G401 (cell line): ENCODE measurements around the gene EIF1AX. TPM values are rescaled to one million over a fixed set of nuclear protein-coding genes. Genes with fewer than 3 reads are reported as not detected.
"Not testable (repeated sequence)": the region's sequence is repeated elsewhere in the genome, so short reads cannot be mapped to it uniquely, and the experiment has no call there.

Experiments used
- DNase-seq: peaks from one replicate; pipeline ENCODE4 v3.0.0-alpha.2; 2015; ENCODE audit warnings: low spot score
- in situ Hi-C: cut with HindIII; loops from 2 replicates; pipeline ENCODE4 v1.10.0; 2016; ENCODE audit warnings: low sequenced_read_pairs, mixed read lengths
- total RNA-seq: library from RNA; depleted of rRNA; stranded (reverse); fragments of >200 nt; shearing (Covaris generic); gene quantifications from 2 replicates; pipeline ENCODE4 v1.2.3, GENCODE V29; 2014; rRNA removed

EIF1AX gene
- total RNA-seq, 1 experiment from 2014 or later = 90.4 TPM

DNA sequence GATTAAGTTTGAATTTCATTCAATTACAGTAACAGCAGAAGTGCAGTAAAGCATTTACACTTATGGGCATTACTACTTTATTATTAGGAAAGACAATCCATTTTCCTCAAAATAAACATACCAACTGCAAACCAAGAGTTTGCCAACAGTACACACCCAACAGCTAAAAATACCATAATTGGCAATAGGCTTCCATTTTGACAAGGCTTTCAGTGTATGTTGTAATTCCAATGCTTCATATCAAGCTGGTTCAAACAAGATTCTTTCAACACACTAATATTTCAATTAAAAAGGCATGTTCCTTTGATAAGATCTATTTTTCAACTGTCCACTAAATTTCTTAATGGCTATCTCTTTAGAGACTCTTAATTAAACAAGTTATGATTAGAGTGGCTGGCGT is 12.1 kb downstream of the EIF1AX start:
- no peak for DNase-seq
- in situ Hi-C loops = no loop called here

DNA sequence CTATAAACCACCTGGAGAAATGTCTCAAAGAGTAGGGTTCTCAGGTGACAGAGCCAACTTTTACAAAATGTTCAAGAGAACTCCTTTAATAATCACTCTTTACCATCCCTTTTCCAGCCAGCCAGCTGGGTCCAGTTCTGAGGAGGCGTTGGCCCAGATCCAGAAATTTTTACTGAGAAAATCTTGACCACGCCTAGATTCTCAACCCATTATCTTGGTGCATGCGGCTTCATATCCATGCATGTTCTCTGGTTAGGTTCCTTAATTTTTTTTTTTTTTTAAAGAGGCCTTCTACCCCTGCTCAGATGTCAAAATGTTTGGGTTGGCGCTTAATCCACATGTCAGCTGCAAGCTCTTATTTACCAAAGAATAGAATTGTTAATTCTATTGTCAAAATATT is 13.0 kb downstream of the EIF1AX start:
- no peak for DNase-seq
- in situ Hi-C loops = no loop called here

DNA sequence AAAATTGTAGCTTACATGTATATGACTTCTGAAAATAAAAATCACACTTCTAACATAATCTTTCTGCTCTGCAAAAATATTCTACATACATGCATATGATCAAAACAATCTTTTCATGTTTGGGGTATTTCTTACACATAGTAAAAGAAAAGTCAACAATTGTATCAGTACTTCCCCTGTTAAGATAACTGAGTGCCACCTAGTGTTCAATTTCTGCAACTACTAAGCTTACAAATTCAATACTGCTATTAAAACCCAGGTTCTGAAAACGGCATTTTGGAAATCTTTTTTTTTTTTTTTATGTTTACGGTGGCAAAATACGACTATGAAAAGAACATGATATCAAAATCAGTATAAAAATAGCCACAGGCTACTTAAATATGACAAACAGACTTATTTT is 14.2 kb downstream of the EIF1AX start:
- DNase-seq, in situ Hi-C loops: not testable (repeated sequence)

DNA sequence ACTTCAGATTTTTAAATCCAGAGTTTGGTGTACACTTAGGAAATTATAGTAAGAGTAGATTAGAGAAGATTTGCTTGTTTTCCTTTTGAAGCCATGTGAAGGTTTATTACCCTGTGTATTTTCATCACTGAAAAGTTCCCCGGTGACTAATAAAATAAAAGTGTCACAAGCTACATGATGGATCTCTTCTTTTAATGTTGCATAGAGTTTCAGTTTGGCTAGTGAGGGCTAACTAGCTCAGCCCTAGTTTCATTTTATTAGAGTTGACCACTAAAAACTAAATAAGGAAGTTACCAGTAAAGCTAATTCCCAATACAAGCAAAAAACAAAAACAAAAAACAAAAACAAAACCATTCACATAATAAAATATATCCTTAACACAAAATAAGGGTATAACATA is 14.8 kb downstream of the EIF1AX start:
- DNase-seq = not testable (repeated sequence)

DNA sequence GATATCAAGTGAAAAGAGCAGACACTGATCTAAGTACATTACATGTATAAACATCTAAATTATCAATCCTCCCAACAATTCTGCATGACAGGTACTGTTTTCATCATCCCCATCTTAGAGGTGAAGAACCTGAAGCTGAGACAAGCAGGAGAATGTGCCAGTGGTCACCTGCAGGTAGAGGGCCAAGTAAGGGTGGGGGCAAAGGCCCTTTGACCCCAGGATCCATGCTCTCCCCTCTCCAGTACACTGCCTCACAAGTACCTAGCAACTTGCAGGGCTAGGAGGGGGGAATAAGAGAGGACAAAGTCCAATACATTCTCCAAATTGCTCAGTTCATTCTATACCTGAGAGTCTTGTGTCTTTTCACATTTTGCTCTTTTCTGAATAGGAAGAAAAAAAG is 16.7 kb downstream of the EIF1AX start:
- in situ Hi-C loops = no loop called here
- no peak for DNase-seq

More for the DNA sequence above, 14.8 kb downstream of the EIF1AX start:
- in situ Hi-C loops = not testable (repeated sequence)

DNA sequence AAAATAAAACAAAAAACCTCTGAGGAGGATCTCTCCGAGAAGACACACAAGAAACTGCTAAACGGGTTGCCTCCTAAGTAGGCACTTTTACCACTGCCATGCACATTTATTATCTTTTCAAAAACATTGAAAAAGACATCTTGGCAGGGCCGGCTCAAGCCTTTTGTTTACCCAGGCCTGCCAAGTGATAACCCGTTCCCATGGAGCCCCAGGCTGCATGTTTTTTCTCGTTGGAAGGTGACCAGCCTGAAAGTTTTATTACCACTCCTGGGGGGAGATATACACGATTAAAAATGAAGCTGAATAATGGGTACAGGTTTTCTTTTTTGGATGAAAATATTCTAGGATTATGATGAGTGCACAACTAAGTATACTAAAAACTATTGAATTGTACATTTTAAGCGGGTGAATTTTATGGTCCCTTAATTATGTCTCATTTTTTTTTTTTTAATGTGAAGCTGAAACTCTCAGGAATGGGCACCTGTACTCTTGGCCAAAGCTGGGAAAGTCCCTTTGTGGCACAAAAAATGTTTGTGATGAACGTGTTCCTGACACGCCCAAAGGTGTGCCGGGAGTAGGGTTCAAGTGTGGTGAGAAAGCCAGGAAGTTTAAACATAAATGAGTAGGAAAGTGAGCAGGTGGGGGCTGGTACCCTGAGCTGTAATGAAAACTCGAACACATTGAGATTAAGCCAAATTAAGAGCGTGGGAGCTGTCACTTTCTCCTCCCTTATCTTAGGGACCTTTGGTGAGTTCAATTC is 23.4 kb downstream of the EIF1AX start:
- in situ Hi-C loops = no loop called here
- DNase-seq = no peak

DNA sequence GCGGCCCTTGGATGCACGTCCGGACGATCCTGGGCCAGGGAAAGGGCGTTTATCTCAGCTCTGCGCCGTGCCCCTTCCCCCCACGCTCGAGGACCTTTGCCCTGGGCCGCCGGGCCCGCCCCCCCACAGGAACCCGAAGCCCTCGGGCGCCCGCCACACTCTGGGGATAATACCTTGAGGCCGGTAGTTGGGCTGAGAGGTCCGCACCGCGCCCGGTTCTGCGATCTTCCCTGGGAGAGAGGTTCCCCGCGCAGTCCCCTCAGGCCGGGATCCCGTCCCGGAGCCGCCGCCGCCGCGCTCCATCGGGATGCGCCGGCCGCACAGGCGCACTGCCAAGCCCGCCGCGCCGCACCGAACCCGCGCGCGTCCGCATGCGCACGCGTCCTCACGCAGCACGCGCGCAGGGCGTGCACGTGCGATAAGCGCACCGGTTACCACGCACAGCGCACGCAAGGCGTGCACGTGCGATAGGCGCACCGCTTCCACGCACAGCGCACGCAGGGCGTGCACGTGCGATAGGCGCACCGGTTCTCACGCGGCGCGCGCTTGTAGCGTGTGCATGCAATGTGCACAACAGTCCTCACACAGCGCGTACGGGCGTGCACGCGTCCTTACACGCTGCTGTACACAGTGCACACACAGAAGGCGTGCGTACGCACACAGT is 24.9 kb downstream of the EIF1AX start, which contains the start of gene MAP7D2:
MAP7D2 (minus strand) TSS at position 331 of the 664 bp plus-strand sequence; CDS start at position 303, 28 bp downstream.
- in situ Hi-C loops = no loop called here
- no peak for DNase-seq

DNA sequence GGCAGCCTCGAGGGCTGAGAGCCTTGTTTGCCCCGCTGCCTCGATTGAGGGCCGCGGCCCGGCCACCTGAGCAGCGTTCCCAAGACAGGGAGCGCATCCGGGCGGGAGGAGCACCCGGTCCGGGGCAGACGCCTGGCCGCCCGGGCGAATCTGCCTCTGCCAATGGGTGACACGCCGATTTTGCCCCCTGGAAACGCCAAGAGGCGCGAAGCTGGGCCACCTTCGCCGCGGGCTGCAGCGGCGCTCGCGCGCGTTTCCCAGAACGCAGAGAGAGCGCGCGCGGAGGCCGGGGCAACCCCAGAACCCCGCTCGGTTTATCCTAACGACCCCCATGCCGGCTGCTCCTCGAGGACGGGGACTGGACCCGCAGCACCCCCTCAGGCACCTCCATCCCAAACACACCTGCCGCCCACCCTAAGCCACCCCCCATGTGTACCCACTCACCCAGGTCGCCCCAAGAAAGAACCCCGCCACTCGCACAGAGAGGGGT is 25.5 kb downstream of the EIF1AX start:
- in situ Hi-C loops = no loop called here
- DNase-seq = no peak

DNA sequence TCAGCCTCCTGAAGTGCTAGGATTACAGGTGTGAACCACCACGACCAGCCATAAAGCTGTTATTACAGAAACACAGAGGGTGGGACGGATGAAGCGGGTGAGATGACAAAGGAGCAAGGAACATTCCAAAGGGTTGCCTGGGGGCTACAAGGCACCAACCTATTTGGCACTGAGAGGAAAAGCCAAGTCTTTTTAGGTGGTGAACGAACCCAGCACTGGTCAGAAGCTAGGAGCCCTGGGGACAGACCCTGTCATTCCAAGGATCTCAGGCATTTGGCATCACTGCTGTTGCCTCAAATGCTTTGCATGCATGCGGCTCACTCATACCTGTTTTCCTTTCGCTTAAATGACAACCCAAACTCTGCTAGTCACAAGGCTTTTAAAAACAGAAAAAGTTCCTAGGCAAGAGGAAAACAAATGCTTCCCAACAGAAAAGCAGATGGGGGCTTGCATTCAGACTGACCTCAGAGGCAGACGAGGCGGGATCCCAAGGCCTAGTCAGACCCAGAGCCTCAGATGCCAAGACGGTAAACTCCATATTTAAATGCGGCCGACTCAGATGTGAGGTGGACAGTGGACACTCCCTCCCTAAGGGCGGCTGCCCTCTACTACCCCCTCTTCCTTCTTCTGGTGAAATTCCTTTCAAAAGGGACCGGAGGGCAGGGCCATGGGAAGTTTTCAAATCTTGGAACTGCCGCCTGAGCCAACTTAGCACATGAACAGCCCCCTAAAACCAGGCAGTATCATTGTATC is 29.4 kb downstream of the EIF1AX start:
- in situ Hi-C loops = no loop called here
- no peak for DNase-seq

DNA sequence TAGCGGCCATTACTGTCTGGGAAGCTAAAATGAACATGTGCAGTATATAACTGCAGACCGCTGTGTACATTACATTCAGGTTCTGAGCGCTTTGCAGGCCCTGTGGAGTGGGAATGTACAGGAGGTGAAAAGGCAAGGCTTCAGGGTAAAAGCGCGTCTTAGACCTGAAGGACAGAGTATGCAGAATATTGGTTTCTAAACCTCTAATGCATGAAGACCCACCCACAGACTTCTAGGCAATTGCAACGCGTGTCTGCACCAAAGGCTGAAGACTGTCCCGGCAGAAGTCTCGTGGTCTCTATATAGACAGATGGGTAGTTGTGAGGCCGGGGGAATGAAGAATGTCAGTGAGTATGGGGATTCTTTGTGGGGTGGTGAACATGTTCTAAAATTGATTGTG is 30.4 kb downstream of the EIF1AX start:
- DNase-seq = no peak
- in situ Hi-C loops = no loop called here

DNA sequence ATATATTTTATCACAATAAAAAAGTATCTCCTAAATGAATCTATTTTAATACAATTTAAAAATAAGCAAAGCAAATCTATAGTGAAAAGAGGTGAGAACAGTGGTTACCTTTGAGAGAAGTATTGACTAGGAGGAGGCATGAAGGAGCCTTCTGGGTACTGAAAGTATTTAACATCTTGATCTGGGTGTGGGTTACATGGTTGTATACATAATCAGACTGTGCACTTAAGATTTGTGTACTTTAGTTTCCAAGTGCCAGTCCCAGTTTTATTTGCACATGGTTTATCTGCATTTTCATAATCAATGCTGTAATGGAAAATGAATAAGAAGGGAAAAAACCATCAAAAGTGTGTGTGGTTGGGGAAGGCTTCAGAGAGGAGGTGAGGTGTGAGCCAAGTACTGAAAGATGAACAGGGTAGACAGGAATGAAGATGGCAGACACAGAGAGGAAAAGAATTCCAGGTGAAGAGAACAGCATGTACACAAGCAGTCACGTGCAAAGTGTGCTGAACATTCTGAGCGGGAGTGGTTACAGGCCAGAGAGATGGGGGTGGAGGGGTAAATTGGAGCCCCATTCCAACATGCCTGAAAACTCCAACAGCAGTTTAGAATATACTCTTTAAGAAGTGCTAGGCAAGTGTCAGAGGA is 39.6 kb downstream of the EIF1AX start:
- in situ Hi-C loops = no loop called here
- DNase-seq = no peak

DNA sequence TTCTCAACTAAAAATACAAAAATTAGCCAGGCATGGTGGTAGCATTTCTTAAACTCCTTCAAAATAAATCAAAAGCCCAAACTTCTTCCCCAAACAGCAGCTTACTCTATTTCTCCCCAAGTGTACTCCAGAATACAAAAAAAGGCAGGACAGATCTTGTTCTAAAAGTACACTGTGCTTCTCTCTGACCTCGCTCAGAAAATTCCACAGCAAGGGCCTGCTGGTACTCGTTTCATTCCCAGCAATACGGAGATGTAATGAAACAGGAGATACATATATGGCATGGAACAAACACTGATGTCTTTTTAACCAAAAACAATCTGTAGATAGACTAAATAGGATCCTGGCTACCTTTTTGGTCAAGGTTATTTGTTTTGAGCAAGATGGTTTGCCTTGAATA is 50.1 kb downstream of the EIF1AX start:
- in situ Hi-C loops = no loop called here
- DNase-seq = no peak

DNA sequence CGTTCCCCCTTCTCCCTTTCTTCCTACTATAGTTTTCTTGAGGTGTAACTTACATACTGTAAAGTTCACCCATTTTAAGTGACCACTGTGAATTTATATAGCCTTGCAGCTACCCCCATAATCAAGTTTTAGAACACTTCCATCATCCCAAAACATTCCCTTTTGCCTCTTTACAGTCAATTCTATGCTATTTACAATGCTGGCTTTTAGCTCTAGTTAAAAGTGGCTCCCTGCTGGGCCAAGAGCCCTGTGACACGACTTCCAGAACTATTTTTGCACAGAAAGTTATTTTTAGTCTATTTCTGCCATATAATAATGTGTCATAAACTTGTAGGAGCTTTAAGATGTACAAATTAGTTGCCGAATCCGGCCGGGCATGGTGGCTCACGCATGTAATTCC is 51.8 kb downstream of the EIF1AX start:
- in situ Hi-C loops = no loop called here

DNA sequence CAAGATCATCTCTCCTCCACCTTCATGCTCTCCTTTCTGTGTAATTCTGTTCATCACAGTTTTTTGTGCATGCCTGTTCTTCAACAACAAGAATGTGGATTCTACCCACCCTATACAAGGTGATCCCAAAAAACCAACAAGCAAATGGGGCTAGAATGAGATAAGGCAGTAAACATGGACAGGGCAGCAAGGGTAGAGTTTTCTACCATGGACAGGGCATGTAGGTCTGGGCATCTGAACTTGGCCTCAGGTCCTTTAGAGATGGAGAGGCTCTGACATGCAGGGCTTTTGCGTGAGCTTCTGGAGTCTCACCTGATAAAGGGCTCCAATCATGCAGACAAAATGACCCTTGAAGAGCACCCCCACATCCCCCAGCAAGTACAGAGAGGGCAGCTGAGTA is 61.4 kb downstream of the EIF1AX start:
- in situ Hi-C loops = no loop called here
- DNase-seq = no peak

More for the DNA sequence above, 51.8 kb downstream of the EIF1AX start:
- DNase-seq = no peak

Other genes starting within 250 kb of the EIF1AX start
- gene BCLAF3, start 150.8 kb downstream of the EIF1AX start, total RNA-seq = 2.8 and 4.1 TPM in 2 replicates
- not detected in 2 replicates for gene MAP7D2, start 24.9 kb downstream of the EIF1AX start, total RNA-seq
- gene RPS6KA3, start 125.1 kb upstream of the EIF1AX start, total RNA-seq = 8.2 and 15.4 TPM in 2 replicates